ENCODE data around the gene TMEM255B.

- no peak for TF ChIP-seq SUZ12 (IDR thresholded peaks at IDR 0.05)
- TF ChIP-seq SP1 (IDR thresholded peaks at IDR 0.05) = no peak
- no peak for TF ChIP-seq ZNF384 (IDR thresholded peaks at IDR 0.05)
- no peak for TF ChIP-seq CTBP1 (IDR thresholded peaks at IDR 0.05; ENCODE audit: borderline replicate concordance)
- no peak for TF ChIP-seq FOXA1 (IDR thresholded peaks at IDR 0.05)
- no peak for TF ChIP-seq BHLHE40 (IDR thresholded peaks at IDR 0.05; ENCODE audit: borderline replicate concordance)
- no peak for TF ChIP-seq TARDBP (IDR thresholded peaks at IDR 0.05)
- no peak for TF ChIP-seq ARNT (IDR thresholded peaks at IDR 0.05)
- TF ChIP-seq NFRKB (IDR thresholded peaks at IDR 0.05) = no peak
- no peak for TF ChIP-seq FOXM1 (IDR thresholded peaks at IDR 0.05; ENCODE audit: borderline replicate concordance)
- no peak for TF ChIP-seq PKNOX1 (IDR thresholded peaks at IDR 0.05)
- no peak for TF ChIP-seq LEF1 (IDR thresholded peaks at IDR 0.05; ENCODE audit: borderline replicate concordance)
- no peak for TF ChIP-seq ELF4 (IDR thresholded peaks at IDR 0.05)
These were observed 73.2 kb downstream of the TMEM255B start for GRCh38 chr13:113832205-113832604.
